GM12878 (cell line): ENCODE measurements around the gene RAP1GAP2. TPM values are rescaled to one million over a fixed set of nuclear protein-coding genes. Genes with fewer than 3 reads are reported as not detected.

Experiments used
- ATAC-seq: fragments of 200-7000 bp; cut with Tn5 transposase; 3 replicates; pipeline ENCODE4 v1.9.1; 2020; ENCODE audit warnings: mild to moderate bottlenecking, moderate library complexity
- BruUV-seq: library from RNA; stranded (reverse); fragments of 400-500 nt; replicated peaks from 2 replicates; lab custom pipeline; 2021; lab: Mats Ljungman, UMichigan
- CTCF ChIA-PET: fragments of 300-600 bp; sonication (Branson Sonifier 250); formaldehyde crosslinking; extraction: SDS; loops from one replicate; lab custom pipeline; 2021; ENCODE audit warnings: inconsistent platforms; lab: Yijun Ruan, JAX
- POLR2A ChIA-PET: fragments of 350-600 bp; formaldehyde crosslinking; extraction: SDS; loops from one replicate; lab custom pipeline; 2021; ENCODE audit warnings: inconsistent platforms; lab: Charles Lee
- RAD21 ChIA-PET: fragments of 300-600 bp; sonication (Branson Sonifier 250); formaldehyde crosslinking; loops from one replicate; lab custom pipeline; 2023; ENCODE audit warnings: antibody characterized with exemption; ENCODE audit not compliant: unreplicated experiment; lab: Charles Lee
- SMC1A ChIA-PET: fragments of 300-600 bp; sonication (Branson Sonifier 250); formaldehyde crosslinking; loops from one replicate; lab custom pipeline; 2023; ENCODE audit not compliant: unreplicated experiment, uncharacterized antibody; lab: Charles Lee
- DNase-seq: peaks from one replicate; pipeline ENCODE4 v3.0.0-alpha.2; 2011; ENCODE audit warnings: low read depth, low spot score
- FAIRE-seq: peaks from 3 replicates; lab custom pipeline; 2011; peaks lifted over from hg19 to GRCh38; lab: Jason Lieb, UNC
- H2AFZ ChIP-seq: 2 replicates; pipeline ENCODE4 v1.6.0; 2011; ENCODE audit warnings: low read depth, low read length, control low read depth; ENCODE audit not compliant: control insufficient read depth
- H3K27ac ChIP-seq: 2 replicates; pipeline ENCODE4 v1.5.1; 2011; ENCODE audit warnings: control low read depth; ENCODE audit not compliant: control insufficient read depth, insufficient read depth
- H3K27me3 ChIP-seq, 2 experiments: replicated peaks in 1 of 2; 2 replicates each; pipeline versions ENCODE4 v1.6.0 to v1.6.1; 2011; ENCODE audit warnings: low read length in 1 of 2; ENCODE audit not compliant: control insufficient read depth in 2 of 2, insufficient read depth in 2 of 2
- H3K36me3 ChIP-seq, 2 experiments: 2 replicates each; pipeline ENCODE4 v1.5.1; 2011; ENCODE audit warnings: low read length in 1 of 2; ENCODE audit not compliant: control insufficient read depth in 2 of 2, insufficient read depth in 2 of 2
- H3K4me1 ChIP-seq: 2 replicates; pipeline ENCODE4 v1.6.1; 2011; ENCODE audit warnings: mild to moderate bottlenecking, low read length, moderate library complexity, mixed read lengths; ENCODE audit not compliant: control insufficient read depth, insufficient read depth
- H3K4me2 ChIP-seq: 2 replicates; pipeline ENCODE4 v1.6.0; 2011; ENCODE audit warnings: control low read depth; ENCODE audit not compliant: control insufficient read depth, insufficient read depth
- H3K4me3 ChIP-seq: fragments of 200-600 bp; sonication (generic); 2 replicates; pipeline ENCODE4 v1.5.1; 2016
- H3K79me2 ChIP-seq: 2 replicates; pipeline ENCODE4 v1.6.0; 2011; ENCODE audit warnings: low read length; ENCODE audit not compliant: control insufficient read depth, insufficient read depth
- H3K9ac ChIP-seq: 2 replicates; pipeline ENCODE4 v1.8.0; 2011; ENCODE audit warnings: low read length, control low read depth, mixed read lengths; ENCODE audit not compliant: control insufficient read depth, insufficient read depth
- H3K9me3 ChIP-seq: replicated peaks from 3 replicates; pipeline ENCODE4 v1.5.1; 2011; ENCODE audit warnings: mild to moderate bottlenecking, low read length; ENCODE audit not compliant: control insufficient read depth, insufficient read depth
- H4K20me1 ChIP-seq: 2 replicates; pipeline ENCODE4 v1.6.0; 2011; ENCODE audit not compliant: control insufficient read depth, insufficient read depth
- BCL11A ChIP-seq: IDR thresholded peaks from 2 replicates; pipeline ENCODE4 v1.6.1; 2011; ENCODE audit warnings: low read depth, low read length
- CHD1 ChIP-seq: IDR thresholded peaks from 2 replicates; pipeline ENCODE4 v1.6.1; 2012; ENCODE audit warnings: low read depth, low read length, improper control_type of control experiment
- CREM ChIP-seq: IDR thresholded peaks from 2 replicates; pipeline ENCODE4 v1.6.1; 2014; ENCODE audit warnings: antibody characterized with exemption, low read depth
- ESRRA ChIP-seq: IDR thresholded peaks from 2 replicates; pipeline ENCODE4 v1.6.1; 2012; ENCODE audit warnings: mild to moderate bottlenecking, low read length, improper control_type of control experiment
- HDAC2 ChIP-seq: fragments of 200-600 bp; sonication (generic); IDR thresholded peaks from 2 replicates; pipeline ENCODE4 v1.6.1; 2017
- HDGF ChIP-seq: fragments of 450-650 bp; IDR thresholded peaks from 2 replicates; pipeline ENCODE4 v1.6.1; 2016; ENCODE audit warnings: antibody characterized with exemption
- IRF4 ChIP-seq: IDR thresholded peaks from 2 replicates; pipeline ENCODE4 v1.6.1; 2011; ENCODE audit warnings: low read depth, low read length
- JUNB ChIP-seq: IDR thresholded peaks from 2 replicates; pipeline ENCODE4 v1.6.1; 2016; ENCODE audit warnings: antibody characterized with exemption, mild to moderate bottlenecking
- MEF2A ChIP-seq: IDR thresholded peaks from 2 replicates; pipeline ENCODE4 v1.6.1; 2011; ENCODE audit warnings: low read depth, mild to moderate bottlenecking, low read length, moderate library complexity; ENCODE audit not compliant: insufficient read depth
- PAX5 ChIP-seq: IDR thresholded peaks from 2 replicates; pipeline ENCODE4 v1.6.1; 2011; ENCODE audit warnings: low read depth, low read length, borderline replicate concordance
- PKNOX1 ChIP-seq: fragments of 450-650 bp; IDR thresholded peaks from 2 replicates; pipeline ENCODE4 v1.6.1; 2016; ENCODE audit warnings: mild to moderate bottlenecking
- SMC3 ChIP-seq: IDR thresholded peaks from 2 replicates; pipeline ENCODE4 v1.6.1; 2011; ENCODE audit warnings: low read length, improper control_type of control experiment, borderline replicate concordance
- YY1 ChIP-seq: IDR thresholded peaks from 2 replicates; pipeline ENCODE4 v1.6.1; 2011; ENCODE audit warnings: low read depth, mild to moderate bottlenecking, low read length
- ZNF207 ChIP-seq: fragments of 450-650 bp; IDR thresholded peaks from 2 replicates; pipeline ENCODE4 v1.6.1; 2014; ENCODE audit warnings: antibody characterized with exemption, mild to moderate bottlenecking, borderline replicate concordance
- WGBS: methylation state at CpG from one replicate; pipeline ENCODE4 v1.1.6; 2016; ENCODE audit warnings: low lambda C conversion rate; ENCODE audit not compliant: insufficient replicate concordance, insufficient coverage; ENCODE audit errors: missing lambda C conversion rate; 5-methylcytosine and 5-hydroxymethylcytosine counted together
- in situ Hi-C: fragments of 300-500 bp; cut with MboI; formaldehyde crosslinking; loops from 9 replicates; pipeline ENCODE4 v1.14.3; 2018; ENCODE audit warnings: mixed read lengths
- intact Hi-C: fragments of 100-400 bp; cut with micrococcal nuclease; formaldehyde crosslinking; loops from one replicate; pipeline ENCODE4 v1.14.2; 2022; ENCODE audit not compliant: unreplicated experiment
- polyA plus RNA-seq, 11 experiments: library from polyadenylated mRNA; depleted of rRNA in 4 of 11; unstranded in 6 of 11; stranded (reverse) in 5 of 11; fragments of >200 nt; fragmentation: Nextera tagmentation in 4 of 11; fragmentation: Illumina TruSeq in 1 of 11; extraction: Ambion mirVana in 4 of 11; extraction: Trizol in 1 of 11; gene quantifications; 1 replicate in 1 of 11; 2 replicates in 10 of 11; pipeline versions ENCODE4 v1.2.1 to v1.2.3, GENCODE V29; 2011 to 2016; ENCODE audit warnings: inconsistent platforms in 2 of 11, missing spikeins in 2 of 11, low read depth in 1 of 11
- total RNA-seq, 4 experiments: library from RNA; depleted of rRNA in 3 of 4; stranded (reverse); fragments of >200 nt in 3 of 4; fragmentation: Illumina TruSeq in 1 of 4; extraction: Trizol in 1 of 4; gene quantifications; 2 replicates each; pipeline versions ENCODE4 v1.2.1 to v1.2.3, GENCODE V29; 2013 to 2021

Gene RAP1GAP2
- total and polyA plus RNA-seq, 10 of the 15 experiments (the other 5 are each of a cell fraction or from before 2014, with no cell fraction given): 0.03 to 0.95 (median 0.49) TPM; not detected in 2

DNA sequence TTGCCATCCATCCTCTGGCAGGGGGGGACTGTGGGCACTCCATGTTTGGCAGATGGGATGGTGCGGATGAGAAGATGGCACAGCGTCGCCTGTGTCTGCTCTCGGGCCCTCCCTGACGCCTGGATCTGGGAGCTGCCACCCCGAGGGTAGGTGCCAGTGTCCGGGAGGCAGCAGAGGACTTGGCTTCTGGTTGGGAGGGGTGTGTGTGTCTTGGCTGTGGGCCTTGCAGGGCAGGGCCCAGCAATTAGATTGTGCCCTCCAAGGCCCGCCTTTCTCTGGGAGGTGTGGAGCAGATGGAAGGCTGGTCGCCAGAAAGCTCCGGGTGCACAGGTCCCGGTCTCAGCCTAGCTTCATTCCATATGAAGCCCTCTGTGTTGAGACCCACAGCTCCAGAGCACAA lies 1.4 kb downstream of the RAP1GAP2 start:
- no peak for ATAC-seq
- CTCF ChIA-PET: no interaction called here
- POLR2A ChIA-PET: no interaction called here
- no peak for DNase-seq
- SMC1A ChIA-PET: no interaction called here
- no peak for TF ChIP-seq SMC3
- no peak for TF ChIP-seq CHD1
- no peak for TF ChIP-seq CREM
- TF ChIP-seq HDGF: no peak
- TF ChIP-seq IRF4: no peak
- TF ChIP-seq ZNF207: no peak
- no peak for TF ChIP-seq PKNOX1
- no peak for TF ChIP-seq MEF2A
- no peak for TF ChIP-seq BCL11A
- TF ChIP-seq YY1: no peak
- TF ChIP-seq ESRRA: no peak
- no peak for TF ChIP-seq HDAC2
- no peak for TF ChIP-seq JUNB
- no peak for TF ChIP-seq PAX5
- H3K36me3 ChIP-seq: no peaks in the 10 kb centered on the region
- H3K4me3 ChIP-seq: no peak overlapping the region
- no peak overlapping the region for H3K4me2 ChIP-seq
- peaks cover 12% of the 10 kb centered on the region for H3K4me1 ChIP-seq
- no peak overlapping the region for H3K27ac ChIP-seq
- no peaks in the 10 kb centered on the region for H4K20me1 ChIP-seq
- 50% methylated on average over 11 of the region's 11 CpGs for WGBS
- BruUV-seq: no TSS peak
- intact Hi-C loops: no loop called here
- in situ Hi-C loops: no loop called here
- peaks cover 0 to 3% of the 10 kb centered on the region in 2 experiments; a peak in 1 of 4 replicates for H3K27me3 ChIP-seq
- RAD21 ChIA-PET: no interaction called here
- FAIRE-seq: no peak
- H3K9ac ChIP-seq: no peak overlapping the region
- H3K79me2 ChIP-seq: no peaks in the 10 kb centered on the region
- no peaks in the 10 kb centered on the region for H3K9me3 ChIP-seq
- no peak overlapping the region for H2AFZ ChIP-seq
